C4-2B (cell line): Measurements from ENCODE around the gene PRKCA.

Source experiments
- ZFX ChIP-seq: fragments of 450-650 bp; IDR thresholded peaks from 2 replicates; pipeline ENCODE4 v1.6.1; 2017
- TF ChIP-seq, protein P1 (sequence below): fragments of 450-650 bp; conservative IDR thresholded peaks from 2 replicates; pipeline ENCODE4 v1.5.1; 2017; ENCODE audit warnings: mild to moderate bottlenecking

GRCh38 chr17:66614469-66614868, 312.1 kb downstream of the PRKCA start:
- TF ChIP-seq, protein P1, sequence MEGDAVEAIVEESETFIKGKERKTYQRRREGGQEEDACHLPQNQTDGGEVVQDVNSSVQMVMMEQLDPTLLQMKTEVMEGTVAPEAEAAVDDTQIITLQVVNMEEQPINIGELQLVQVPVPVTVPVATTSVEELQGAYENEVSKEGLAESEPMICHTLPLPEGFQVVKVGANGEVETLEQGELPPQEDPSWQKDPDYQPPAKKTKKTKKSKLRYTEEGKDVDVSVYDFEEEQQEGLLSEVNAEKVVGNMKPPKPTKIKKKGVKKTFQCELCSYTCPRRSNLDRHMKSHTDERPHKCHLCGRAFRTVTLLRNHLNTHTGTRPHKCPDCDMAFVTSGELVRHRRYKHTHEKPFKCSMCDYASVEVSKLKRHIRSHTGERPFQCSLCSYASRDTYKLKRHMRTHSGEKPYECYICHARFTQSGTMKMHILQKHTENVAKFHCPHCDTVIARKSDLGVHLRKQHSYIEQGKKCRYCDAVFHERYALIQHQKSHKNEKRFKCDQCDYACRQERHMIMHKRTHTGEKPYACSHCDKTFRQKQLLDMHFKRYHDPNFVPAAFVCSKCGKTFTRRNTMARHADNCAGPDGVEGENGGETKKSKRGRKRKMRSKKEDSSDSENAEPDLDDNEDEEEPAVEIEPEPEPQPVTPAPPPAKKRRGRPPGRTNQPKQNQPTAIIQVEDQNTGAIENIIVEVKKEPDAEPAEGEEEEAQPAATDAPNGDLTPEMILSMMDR, result no peak
- no peak for TF ChIP-seq ZFX
